Subcutaneous adipose tissue (tissue), 4 donors: Measurements from ENCODE around the gene E4F1. TPM values are rescaled to one million over a fixed set of nuclear protein-coding genes. Genes with fewer than 3 reads are reported as not detected.

Source experiments
- total RNA-seq, 4 donors: library from RNA; depleted of rRNA; stranded (reverse); fragments of >200 nt; gene quantifications; one replicate each; pipeline ENCODE4 v1.1.0, GENCODE V29; 2016
- TF ChIP-seq, protein P1 (sequence below): fragments of 450-650 bp; IDR thresholded peaks from one replicate; pipeline ENCODE4 v1.5.1; 2016; ENCODE audit warnings: low read depth, mild to moderate bottlenecking, control low read depth, antibody characterized with exemption, moderate library complexity

E4F1 gene
- total RNA-seq, 4 donors from 2014 or later: 9.6 to 33.2 (median 16.8) TPM

DNA sequence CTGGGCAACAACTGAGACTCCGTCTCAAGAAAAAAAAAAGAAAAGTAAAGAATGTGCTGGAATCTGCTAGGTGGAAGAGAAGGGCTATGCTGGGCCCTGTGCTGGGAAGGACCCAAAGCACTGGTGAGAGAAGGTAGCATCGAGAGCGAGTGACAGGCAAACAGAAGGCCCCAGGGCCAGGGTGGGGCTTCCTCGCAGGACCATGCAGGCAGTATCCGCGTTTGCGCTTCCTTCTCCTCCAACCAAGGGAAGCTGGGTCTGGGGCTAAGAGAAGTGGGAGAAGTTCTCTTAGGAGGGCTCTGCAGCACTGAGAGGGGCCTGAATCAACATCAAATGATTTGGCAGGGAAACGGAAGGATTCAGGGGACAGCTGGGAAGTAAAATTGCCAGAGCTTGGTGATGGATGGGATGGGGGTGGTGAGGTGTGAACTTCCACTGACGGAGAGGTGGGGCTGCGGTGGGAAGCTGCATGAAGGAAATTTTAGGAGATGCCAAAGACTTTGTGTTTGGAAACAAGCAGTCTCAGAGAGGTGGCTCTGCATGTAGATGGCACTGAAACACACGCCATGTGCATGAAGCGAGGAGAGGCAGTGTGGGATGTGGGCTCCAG lies 33.2 kb downstream of the E4F1 start:
- TF ChIP-seq, protein P1, sequence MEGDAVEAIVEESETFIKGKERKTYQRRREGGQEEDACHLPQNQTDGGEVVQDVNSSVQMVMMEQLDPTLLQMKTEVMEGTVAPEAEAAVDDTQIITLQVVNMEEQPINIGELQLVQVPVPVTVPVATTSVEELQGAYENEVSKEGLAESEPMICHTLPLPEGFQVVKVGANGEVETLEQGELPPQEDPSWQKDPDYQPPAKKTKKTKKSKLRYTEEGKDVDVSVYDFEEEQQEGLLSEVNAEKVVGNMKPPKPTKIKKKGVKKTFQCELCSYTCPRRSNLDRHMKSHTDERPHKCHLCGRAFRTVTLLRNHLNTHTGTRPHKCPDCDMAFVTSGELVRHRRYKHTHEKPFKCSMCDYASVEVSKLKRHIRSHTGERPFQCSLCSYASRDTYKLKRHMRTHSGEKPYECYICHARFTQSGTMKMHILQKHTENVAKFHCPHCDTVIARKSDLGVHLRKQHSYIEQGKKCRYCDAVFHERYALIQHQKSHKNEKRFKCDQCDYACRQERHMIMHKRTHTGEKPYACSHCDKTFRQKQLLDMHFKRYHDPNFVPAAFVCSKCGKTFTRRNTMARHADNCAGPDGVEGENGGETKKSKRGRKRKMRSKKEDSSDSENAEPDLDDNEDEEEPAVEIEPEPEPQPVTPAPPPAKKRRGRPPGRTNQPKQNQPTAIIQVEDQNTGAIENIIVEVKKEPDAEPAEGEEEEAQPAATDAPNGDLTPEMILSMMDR: no peak

DNA sequence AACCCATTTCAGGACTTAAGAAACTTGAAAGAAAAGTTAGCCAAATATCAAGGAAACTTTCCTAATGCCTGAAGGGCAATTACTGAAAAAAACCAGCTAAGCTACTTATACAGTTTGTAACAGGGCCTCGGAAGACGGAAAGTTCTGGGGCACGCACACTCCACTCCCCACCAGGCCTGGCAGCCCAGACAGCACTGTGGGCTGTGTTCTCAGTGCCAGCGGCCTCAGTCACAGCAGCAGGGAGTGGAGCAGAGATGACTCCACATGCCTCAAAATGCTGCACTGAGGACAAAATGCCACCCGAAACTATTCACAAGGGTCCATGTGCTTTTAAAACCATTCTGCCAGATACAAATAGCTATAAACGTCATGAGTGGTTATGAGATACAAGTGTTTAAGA lies 34.3 kb downstream of the E4F1 start:
- TF ChIP-seq, protein P1: no peak

DNA sequence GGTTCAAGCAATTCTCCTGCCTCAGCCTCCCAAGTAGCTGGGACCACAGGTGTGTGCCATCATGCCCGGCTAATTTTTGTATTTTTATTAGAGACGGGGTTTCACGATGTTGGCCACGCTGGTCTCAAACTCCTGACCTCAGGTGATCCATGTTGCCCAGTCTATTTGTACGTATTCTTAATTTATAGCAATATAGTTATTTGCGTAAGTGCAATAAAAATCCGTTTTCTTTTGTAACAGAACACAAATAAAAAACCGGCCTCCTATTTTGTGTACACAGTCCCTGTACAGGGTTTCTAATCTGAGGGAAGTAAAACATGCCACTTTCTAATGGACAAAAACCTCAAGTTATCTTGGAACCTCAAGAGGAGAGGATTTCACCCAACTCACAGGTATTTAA lies 36.9 kb downstream of the E4F1 start:
- TF ChIP-seq, protein P1: no peak

DNA sequence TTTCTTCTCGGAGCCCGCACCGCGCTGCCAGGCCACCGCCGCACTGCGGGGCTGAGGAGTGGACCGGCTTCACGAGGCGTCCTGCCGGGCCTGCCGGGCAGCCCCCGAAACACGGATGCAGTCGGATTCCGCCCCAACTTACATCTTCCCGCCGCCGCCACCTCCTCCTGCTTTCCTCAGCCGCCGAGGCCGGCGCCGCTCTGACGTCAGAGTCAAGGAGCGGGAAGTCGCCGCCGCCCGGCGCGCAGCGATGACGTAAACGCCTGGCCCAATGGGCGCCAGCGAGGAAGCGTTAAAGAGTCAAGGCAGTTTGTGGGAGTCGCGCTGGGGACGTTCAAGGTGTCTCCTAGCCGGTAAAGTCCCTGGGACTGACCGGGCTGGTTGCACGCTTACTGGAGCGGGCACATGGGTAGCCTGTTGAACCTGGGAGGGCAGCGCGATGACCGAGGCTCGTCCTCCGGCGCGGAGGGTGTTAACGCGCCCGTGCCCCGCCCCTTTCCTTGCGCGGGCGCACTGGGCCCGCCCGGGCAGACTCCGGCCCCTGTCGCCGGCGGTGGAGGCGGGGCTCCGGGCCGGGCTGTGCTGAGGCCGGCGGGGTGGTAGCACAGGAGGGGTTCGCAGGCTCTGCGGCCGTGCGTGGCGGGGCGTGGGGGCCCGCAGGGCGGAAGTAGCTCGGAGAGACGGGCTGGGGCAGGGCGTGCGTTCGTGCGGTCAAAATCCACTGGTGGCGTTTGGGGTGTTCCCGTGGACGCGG lies 44.7 kb downstream of the E4F1 start, which contains the start of gene RNPS1:
Gene RNPS1, minus strand, starts transcription at position 214 of the 754 bp plus-strand sequence. CDS start 3,483 bp downstream, outside the sequence.
- TF ChIP-seq, protein P1: no peak

DNA sequence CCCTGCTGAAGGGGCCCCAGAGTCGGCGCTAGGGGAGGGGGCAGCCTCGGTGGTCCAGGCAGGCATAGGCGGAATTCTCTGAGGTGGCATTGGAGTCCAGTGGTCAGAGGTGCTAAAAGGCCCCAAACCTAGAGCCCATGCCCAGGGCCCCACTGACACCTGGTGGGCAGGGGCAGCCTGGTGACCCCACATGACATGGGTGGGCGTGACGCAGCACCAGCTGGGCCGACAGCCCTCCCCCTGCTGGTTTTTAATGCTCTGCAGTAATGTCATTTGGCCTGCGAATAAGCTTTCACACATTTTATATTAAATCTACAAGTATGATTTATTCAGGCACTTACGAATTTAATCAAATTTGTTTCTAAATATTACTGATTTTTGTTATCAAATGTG lies 46.7 kb downstream of the E4F1 start:
- TF ChIP-seq, protein P1: no peak

DNA sequence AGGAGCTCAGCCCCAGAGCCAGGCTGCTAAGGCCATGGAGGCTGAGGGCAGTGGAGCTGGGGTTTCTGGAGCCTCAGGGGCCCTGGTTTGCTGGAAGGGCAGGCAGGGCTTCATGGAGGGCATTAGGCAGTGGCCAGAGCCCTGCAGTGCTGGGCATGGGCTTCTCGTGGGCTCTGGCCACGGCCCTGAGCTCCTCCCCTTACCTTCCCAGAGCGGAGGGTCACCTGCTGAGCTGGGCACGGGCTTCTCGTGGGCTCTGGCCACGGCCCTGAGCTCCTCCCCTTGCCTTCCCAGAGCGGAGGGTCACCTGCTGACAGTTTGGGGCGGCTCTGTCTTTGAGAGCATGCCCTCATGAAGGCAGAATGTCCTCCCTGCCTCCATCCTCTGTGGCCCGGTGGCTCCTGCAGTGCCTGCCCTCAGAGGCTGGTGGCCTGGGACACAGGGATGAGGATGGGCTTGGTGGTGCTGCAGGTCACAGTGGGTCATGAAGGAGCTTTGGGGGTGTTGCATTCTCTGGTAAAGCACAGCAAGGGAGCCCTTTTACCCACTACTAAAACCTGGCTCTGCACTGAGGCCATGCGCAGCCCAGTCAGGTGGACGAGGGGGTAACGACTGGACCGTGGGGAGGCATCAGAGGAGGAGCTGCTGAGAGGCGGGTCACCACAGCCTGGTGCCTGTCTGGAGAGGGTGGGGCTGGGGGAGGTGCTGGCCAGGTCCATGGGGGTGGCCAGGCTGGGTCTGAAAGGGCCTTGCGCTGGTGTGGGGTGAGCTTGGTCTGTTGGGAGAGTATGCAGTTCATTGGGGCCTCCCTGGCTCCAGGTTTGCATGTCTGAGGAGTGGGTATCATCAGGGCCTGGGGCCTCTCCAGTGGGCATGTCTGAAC lies 47.4 kb downstream of the E4F1 start:
- TF ChIP-seq, protein P1: no peak
